HG03520 (cell line): ENCODE data around the gene EYA3.

ENCODE experiments used
- ATAC-seq: cut with Tn5 transposase; IDR thresholded peaks from one replicate; pipeline ENCODE4 v1.9.1; 2021; ENCODE audit warnings: mild to moderate bottlenecking, moderate library complexity; ENCODE audit not compliant: unreplicated experiment

The EYA3 gene, protein sequence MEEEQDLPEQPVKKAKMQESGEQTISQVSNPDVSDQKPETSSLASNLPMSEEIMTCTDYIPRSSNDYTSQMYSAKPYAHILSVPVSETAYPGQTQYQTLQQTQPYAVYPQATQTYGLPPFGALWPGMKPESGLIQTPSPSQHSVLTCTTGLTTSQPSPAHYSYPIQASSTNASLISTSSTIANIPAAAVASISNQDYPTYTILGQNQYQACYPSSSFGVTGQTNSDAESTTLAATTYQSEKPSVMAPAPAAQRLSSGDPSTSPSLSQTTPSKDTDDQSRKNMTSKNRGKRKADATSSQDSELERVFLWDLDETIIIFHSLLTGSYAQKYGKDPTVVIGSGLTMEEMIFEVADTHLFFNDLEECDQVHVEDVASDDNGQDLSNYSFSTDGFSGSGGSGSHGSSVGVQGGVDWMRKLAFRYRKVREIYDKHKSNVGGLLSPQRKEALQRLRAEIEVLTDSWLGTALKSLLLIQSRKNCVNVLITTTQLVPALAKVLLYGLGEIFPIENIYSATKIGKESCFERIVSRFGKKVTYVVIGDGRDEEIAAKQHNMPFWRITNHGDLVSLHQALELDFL

GRCh38 chr1:28088168-28088961 lies at the start of gene EYA3:
EYA3 (minus strand) TSS chr1:28088610; CDS start chr1:28058026, 30,584 bp downstream.
- peak; percentile 76 for ATAC-seq

DNA sequence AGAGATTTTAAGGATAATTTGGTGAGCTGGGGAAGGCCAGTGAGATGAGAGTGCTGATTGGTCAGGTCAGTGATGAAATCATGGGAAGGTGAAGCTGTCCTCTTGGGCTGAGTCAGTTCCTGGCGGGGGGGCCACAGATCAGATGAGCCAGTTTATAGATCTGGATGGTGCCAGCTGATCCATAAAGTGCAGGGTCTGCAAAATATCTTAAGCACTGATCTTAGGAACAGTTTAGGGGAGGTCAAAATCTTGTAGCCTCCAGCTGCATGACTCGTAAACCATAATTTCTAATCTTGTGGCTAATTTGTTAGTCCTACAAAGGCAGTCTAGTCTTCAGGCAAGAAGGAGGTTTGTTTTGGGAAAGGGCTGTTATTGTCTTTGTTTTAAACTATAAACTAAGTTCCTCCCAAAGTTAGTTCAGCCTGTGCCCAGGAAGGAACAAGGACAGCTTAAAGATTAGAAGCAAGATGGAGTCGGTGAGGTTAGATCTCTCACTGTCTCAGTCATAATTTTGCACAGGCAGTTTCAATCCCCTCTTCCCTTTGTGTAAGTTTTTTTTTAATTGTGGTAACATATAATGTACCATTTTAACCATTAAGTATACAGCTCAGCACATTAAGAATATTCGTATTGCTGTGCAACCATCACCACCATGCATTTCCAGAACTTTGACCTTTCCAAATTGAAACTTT lies 48.7 kb upstream of the EYA3 start:
- no peak for ATAC-seq

DNA sequence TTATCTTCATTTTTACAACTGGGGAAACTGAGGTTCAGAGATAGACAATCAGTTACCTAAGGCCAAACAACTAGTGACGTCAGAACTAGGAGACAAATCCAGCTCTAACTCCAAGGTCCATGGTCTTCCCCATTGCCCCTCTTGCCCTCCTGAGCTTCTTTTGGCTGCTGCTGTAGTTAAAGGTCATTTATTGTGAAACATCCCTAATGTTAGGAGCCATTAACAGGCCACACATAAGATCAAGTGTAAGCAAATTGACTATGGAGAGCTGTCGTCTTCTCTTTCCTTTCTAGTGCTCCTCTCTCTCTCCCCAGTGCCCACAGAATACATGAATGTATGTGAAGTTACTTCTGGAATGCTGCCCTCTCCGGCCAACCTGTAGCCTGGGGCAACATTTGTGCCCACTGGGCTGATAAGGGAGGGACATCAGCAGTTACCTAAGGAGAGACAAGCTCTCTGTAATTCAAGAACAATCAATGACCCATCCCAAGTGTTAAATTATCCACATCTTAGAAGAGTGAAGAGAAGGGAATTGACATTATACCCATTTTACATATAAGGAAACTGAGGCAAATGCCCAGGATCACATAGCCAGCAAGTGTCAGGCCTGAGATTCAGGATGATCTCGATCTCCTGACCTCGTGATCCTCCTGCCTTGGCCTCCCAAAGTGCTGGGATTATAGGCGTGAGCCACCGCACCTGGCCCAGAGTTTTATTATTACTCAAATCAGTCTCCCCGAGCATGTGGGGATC lies 47.9 kb upstream of the EYA3 start:
- ATAC-seq = no peak

GRCh38 chr1:28135371-28136168 lies 47.2 kb upstream of the EYA3 start:
- ATAC-seq = no peak

GRCh38 chr1:28134651-28135207 lies 46.3 kb upstream of the EYA3 start:
- ATAC-seq = no peak

DNA sequence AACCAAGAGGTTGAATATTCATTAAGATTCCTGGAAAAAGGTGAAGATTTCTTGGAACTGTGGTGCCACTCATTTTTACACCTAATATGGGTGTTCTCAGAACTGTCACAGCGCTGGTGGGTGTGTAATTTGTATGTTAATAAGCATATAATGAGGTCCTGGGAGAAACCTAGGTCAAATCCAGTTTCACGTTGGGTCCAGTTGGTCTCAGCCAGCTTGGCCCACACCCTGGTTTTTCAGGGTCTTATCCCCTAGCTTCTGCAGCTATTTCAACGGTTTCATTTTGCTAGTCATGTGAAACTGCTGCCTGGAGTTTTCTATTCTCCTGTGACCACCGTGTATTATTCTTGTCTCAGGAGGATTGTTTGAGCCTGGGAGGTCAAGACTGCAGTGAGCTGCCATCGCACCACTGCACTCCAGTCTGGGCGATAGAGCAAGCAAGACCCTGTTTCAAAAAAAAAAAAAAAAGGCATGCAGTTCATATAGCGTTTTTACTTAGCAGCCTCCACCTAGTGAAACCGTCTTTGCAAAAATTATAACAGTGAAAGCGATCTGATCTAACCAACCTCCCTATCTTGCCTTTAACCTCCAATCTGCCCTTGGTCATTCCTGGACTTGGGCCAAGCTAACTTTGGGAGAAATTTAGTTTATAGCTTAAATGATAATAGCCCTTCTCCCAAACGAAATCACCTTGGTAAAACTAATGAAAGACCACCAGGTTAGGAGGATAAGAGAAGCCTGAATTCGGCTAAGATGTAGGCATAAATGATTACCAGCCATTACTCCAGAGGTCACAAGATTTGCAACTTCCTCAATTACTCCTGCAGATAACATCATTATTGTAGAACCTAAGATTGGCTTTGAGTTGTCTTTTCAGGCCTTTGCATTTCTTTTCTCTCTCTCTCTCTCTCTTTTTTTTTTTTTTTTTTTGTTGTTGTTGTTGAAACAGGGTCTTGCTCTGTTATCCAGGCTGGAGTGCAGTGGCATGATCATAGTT lies 44.1 kb upstream of the EYA3 start:
- no peak for ATAC-seq

DNA sequence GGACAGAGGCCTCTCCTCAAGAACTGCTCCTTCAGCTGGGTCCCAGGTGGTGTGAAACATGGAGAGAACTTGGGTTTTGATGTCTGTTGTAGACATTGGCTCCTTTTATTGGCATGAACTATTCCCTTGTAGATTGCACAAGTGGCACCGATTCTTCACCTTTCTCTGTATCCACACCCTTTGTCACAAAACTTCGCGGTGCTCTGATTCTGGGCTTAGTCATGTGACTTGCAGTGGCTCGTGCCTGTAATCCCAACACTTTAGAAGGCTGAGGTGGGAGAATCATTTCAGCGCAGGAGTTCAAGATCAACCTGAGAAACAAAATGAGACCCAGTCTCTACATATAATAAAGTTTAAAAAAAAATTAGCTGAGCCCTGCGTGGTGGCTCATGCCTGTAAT lies 42.5 kb upstream of the EYA3 start:
- ATAC-seq = no peak

DNA sequence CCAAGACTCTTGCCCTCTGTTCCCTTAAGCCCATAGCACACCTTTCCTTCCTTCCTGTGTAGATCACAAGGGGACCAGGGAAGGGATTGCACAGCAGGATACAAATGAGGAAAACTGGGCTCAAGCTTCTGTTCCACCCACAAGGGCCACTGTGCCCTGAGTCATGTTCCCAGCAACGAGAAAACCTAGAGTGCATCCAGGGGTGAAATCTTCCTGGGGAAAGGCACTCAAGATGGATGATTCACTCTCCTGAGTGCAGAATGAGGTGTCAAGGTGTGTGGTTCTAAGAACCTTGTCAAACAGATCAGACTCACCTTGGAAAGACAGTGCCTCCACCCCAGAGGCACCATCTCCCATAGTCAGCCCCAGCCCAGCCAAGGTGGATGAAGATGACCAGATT lies 40.7 kb upstream of the EYA3 start:
- ATAC-seq = no peak

DNA sequence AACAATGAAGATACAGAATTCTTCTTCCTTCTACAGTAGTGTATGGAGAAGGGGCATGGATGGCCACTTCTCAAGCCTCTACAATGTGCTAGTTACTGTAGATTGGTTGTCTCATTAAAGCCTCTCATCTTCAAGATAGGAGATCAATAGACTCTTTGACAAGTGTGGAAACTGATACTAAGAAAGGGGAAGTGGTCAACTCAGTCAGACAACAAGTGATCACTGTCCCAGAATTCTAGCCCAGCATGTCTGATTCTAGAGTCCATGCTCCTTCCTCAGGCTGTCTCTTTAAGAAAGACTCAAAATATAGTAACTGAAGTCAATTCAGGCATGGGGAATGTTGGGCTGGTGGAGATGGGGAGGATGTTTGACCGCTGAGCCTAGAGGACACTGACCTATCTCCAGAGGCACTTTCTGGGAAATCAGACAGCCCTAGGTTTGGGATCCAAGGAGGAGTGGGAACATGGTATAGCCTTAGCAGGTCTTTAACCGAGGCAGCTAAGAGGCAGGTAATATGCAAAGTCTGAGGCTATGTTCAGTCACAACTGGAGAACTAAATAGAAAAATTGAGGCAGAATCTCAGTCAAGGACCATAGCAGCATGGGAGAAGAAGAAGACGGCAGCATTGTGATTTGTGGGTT lies 39.3 kb upstream of the EYA3 start:
- ATAC-seq = peak; percentile 77

DNA sequence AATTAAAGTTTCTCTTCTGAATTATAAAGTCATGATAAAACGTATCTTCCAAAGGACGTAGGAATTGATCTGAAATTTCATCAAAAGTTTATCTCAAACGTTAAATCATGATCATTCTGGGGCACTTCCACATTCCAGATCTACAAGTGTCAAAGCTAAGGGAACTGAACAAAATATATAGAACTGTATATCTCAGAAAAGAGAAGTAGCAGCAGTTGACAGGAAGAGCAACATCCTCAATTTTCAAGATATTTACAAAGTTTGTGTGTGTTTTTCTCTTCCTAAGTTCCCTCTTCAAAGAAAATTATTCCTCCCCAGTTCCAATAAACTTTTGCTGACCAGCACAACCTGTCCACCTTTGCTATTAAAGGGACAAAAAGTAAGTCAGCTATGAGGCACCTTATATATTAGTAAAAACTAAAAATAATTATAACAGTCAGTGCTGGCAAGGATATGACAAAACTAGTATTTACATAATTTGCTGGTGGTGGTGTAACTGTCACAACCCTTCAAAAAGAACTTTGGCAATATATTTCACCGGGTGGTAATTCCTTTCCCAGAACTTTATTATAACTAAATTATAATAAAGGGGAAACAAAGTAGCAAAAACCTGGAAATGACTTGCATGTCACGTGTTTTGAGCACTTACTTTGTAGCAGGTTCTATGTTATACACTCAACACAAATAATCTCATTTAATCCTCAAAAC lies 38.5 kb upstream of the EYA3 start:
- ATAC-seq = no peak

DNA sequence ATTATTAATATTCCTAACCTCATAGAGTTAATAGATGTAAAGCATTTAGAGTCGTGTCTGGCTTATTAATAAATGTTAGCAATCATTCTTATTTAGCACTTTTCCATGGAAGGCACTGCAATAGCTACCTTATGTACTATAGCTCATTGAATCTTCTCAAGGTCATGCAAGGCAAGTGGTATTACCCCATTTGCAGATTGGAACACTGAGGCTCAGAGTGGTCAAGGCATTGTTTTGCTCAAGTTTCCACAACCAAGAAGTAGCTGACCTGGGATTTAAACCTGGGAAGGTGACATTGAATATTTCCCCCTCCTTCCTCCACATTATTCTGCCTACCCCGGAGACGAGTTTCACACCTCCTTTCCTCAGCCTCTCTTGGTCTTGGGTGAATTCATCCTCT lies 37.8 kb upstream of the EYA3 start:
- ATAC-seq = no peak

- ATAC-seq = no peak
These were observed 35.1 kb upstream of the EYA3 start for GRCh38 chr1:28123461-28123961.

GRCh38 chr1:28122183-28122582 lies 33.8 kb upstream of the EYA3 start:
- ATAC-seq = no peak

DNA sequence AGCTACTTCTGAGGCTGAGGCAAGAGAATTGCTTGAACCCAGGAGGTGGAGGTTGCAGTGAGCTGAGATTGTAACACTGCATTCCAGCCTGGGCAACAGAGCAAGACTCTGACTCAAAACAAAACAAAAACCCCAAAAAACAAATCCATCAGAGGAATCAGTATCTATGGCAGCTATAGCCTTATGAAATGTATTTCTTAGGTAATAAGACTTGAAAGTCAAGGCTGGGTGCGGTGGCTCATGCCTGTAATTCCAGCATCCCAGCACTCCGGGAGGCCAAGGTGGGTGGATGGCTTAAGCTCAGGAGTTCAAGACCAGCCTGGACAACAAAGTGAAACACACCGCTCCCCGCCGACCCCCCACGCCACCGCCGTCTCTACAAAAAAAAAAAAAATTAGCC lies 31.1 kb upstream of the EYA3 start:
- no peak for ATAC-seq

DNA sequence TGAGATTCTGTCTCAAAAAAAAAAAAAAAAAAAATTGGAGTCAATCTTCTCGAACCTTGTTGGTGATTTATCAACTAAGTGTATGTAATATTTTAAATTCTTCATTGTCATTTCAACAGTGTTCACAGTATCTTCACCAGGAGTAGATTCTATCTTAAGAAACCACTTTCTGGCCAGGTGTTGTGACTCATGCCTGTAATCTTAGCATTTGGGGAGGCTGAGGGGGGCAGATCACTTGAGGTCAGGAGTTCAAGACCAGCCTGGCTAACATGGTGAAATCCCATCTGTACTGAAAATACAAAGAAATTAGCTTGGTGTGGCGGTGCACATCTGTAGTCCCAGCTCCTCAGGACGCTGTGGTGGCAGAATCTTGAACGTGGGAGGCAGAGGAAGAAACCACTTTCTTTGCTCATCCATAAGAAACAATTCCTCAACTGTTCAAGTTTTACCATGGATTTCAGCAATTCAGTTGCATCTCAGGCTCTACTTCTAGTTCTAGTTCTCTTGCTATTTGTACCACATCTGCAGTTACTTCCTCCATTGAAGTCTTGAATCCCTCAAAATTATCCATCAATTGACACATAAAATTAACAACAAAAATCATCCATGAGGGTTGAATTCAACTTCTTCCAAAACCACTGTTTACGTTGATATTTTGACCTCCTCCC lies 30.4 kb upstream of the EYA3 start:
- no peak for ATAC-seq

DNA sequence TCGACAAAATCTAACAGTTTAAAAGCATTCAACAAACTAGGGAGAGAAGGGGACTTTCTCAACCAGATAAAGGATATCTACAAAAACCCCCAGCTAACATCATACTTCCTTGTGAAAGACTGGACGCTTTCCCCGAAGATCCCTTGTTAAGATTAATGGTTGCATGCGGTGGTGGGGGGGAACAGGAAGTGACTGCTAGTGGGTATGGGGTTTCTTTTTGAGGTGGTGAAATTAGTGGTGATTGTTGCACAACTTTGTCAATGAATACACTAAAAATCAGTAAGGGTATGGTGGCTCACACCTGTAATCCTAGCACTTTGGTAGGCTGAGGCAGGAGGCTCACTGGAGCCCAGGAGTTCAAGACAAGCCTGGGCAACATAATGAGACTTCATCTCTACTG lies 26.9 kb upstream of the EYA3 start:
- no peak for ATAC-seq
